AG10803 (cell line): Measurements from ENCODE around the gene HMGN3.

Experiments
- DNase-seq: peaks from one replicate; pipeline ENCODE4 v3.0.0; 2010; ENCODE audit warnings: low read depth
- H3K4me3 ChIP-seq: 2 replicates; pipeline ENCODE4 v1.5.1; 2011; ENCODE audit warnings: mild to moderate bottlenecking, low read length, control low read depth
- CTCF ChIP-seq: conservative IDR thresholded peaks from 2 replicates; pipeline ENCODE4 v1.5.1; 2011; ENCODE audit warnings: mild to moderate bottlenecking, low read length, control low read depth, inconsistent platforms

HMGN3 gene

GRCh38 chr6:79225717-79226599, 8.5 kb downstream of the HMGN3 start:
- no peak for DNase-seq
- no peak overlapping the region for H3K4me3 ChIP-seq
- TF ChIP-seq CTCF = no peak

GRCh38 chr6:79223611-79224404, 10.7 kb downstream of the HMGN3 start:
- no peak for DNase-seq
- TF ChIP-seq CTCF = no peak
- H3K4me3 ChIP-seq = no peak overlapping the region

- no peak for DNase-seq
- TF ChIP-seq CTCF = no peak
- H3K4me3 ChIP-seq = no peak overlapping the region
Measured at GRCh38 chr6:79215213-79215824, 19.2 kb downstream of the HMGN3 start.

- H3K4me3 ChIP-seq = no peak overlapping the region
- no peak for TF ChIP-seq CTCF
Measured at GRCh38 chr6:79212859-79213258, 21.6 kb downstream of the HMGN3 start.

GRCh38 chr6:79208816-79209215, 25.7 kb downstream of the HMGN3 start:
- no peak for DNase-seq
- TF ChIP-seq CTCF = no peak
- no peak overlapping the region for H3K4me3 ChIP-seq

More at GRCh38 chr6:79212859-79213258, 21.6 kb downstream of the HMGN3 start:
- DNase-seq = no peak

GRCh38 chr6:79203753-79204253, 30.7 kb downstream of the HMGN3 start:
- no peak for DNase-seq
- TF ChIP-seq CTCF = no peak
- H3K4me3 ChIP-seq = no peak overlapping the region
